Parietal lobe (tissue), 1 donor: ENCODE data around the gene PABPN1. TPM values are rescaled to one million over a fixed set of nuclear protein-coding genes. Genes with fewer than 3 reads are reported as not detected.

ENCODE experiments used
- total RNA-seq: library from RNA; depleted of rRNA; stranded (reverse); fragments of >200 nt; gene quantifications from one replicate; pipeline ENCODE4 v1.2.3, GENCODE V29; 2014

The PABPN1 gene
- 94.8 TPM for total RNA-seq

GRCh38 chr14:23320584-23321571 lies at the start of gene PABPN1:
PABPN1 (plus strand) TSS chr14:23321457; CDS start chr14:23321470, 13 bp downstream.

GRCh38 chr14:23286020-23286901 lies 35.0 kb upstream of the PABPN1 start, which contains the start of gene HOMEZ:
HOMEZ (minus strand) TSS chr14:23286132; CDS start chr14:23285952, 180 bp downstream.

GRCh38 chr14:23302290-23303225 lies 18.7 kb upstream of the PABPN1 start, which contains the start of gene PPP1R3E:
PPP1R3E (minus strand) TSS chr14:23302859; CDS start chr14:23302576, 283 bp downstream.

GRCh38 chr14:23306412-23307145 lies 14.7 kb upstream of the PABPN1 start, which contains the start of gene BCL2L2:
BCL2L2 (plus strand) TSS chr14:23306833; CDS start chr14:23307768, 935 bp downstream.

GRCh38 chr14:23352506-23353432 lies 31.5 kb downstream of the PABPN1 start, which contains the start of gene SLC22A17:
SLC22A17 (minus strand) TSS chr14:23352887.

GRCh38 chr14:23365036-23365731 lies 43.9 kb downstream of the PABPN1 start, which contains the start of gene EFS:
EFS (minus strand) TSS chr14:23365172; CDS start chr14:23365025, 147 bp downstream.

GRCh38 chr14:23372509-23372908 lies 51.3 kb downstream of the PABPN1 start, which contains the start of gene IL25:
IL25 (plus strand) TSS chr14:23372809.

Other genes starting within 250 kb of the PABPN1 start
- 161 TPM for gene ACIN1, start 226.3 kb upstream of the PABPN1 start, total RNA-seq
- 14.4 TPM for gene C14orf119, start 226.0 kb upstream of the PABPN1 start, total RNA-seq
- not detected for gene CIROP, start 216.5 kb upstream of the PABPN1 start, total RNA-seq
- not detected for gene CEBPE, start 202.2 kb upstream of the PABPN1 start, total RNA-seq
- 5.0 TPM for gene SLC7A8, start 137.8 kb upstream of the PABPN1 start, total RNA-seq
- not detected for gene RNF212B, start 83.5 kb upstream of the PABPN1 start, total RNA-seq
- 4.1 TPM for gene HOMEZ, start 35.3 kb upstream of the PABPN1 start, total RNA-seq
- gene PPP1R3E, start 18.6 kb upstream of the PABPN1 start, total RNA-seq = 12.8 TPM
- 20.3 TPM for gene BCL2L2, start 14.6 kb upstream of the PABPN1 start, total RNA-seq
- gene SLC22A17, start 31.4 kb downstream of the PABPN1 start, total RNA-seq = 164 TPM
- 24.1 TPM for gene EFS, start 43.7 kb downstream of the PABPN1 start, total RNA-seq
- not detected for gene IL25, start 51.4 kb downstream of the PABPN1 start, total RNA-seq
- 1.3 TPM for gene CMTM5, start 55.6 kb downstream of the PABPN1 start, total RNA-seq
- gene MYH6, start 86.8 kb downstream of the PABPN1 start, total RNA-seq = not detected
- gene MYH7, start 114.2 kb downstream of the PABPN1 start, total RNA-seq = 0.31 TPM
- gene NGDN, start 148.2 kb downstream of the PABPN1 start, total RNA-seq = 46.3 TPM
- gene ZFHX2, start 230.3 kb downstream of the PABPN1 start, total RNA-seq = 5.0 TPM
- 16.9 TPM for gene THTPA, start 234.8 kb downstream of the PABPN1 start, total RNA-seq
- gene AP1G2, start 246.3 kb downstream of the PABPN1 start, total RNA-seq = 41.9 TPM